ENCODE results near the gene RUNX2.

RUNX2 gene

DNA sequence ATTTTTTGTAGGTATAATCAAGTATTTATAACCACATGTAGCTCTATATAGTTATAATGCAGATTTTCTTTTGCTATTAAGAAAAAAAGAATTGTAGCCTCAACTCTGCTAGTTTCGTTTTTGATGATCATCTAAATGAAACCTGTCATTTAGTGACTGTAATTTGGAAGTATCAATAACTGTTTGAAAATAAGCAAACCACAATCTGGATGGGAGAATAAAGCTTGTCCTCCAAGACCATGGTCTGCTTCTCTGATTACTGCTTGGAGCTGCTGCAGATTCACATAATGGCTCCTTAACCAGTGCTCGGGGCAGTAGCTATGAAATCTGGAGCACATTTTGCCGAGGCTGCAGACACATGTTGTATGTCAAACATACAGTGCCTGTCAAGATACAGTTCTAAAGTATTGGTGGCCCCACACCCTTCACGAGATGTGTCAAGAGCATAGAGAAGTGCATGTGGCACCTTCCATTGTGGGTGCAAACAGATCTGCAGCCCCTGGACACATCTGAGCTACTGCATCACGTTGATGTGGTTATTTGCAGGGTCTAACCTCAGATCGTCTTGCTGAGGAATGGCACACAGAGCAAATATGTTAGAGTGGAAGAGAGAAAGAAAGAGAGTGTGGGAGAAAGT, 305.3 kb downstream of the RUNX2 start:
- no peak for DNase-seq

GRCh38 chr6:45634231-45634630, 306.1 kb downstream of the RUNX2 start:
- DNase-seq, result no peak

DNA sequence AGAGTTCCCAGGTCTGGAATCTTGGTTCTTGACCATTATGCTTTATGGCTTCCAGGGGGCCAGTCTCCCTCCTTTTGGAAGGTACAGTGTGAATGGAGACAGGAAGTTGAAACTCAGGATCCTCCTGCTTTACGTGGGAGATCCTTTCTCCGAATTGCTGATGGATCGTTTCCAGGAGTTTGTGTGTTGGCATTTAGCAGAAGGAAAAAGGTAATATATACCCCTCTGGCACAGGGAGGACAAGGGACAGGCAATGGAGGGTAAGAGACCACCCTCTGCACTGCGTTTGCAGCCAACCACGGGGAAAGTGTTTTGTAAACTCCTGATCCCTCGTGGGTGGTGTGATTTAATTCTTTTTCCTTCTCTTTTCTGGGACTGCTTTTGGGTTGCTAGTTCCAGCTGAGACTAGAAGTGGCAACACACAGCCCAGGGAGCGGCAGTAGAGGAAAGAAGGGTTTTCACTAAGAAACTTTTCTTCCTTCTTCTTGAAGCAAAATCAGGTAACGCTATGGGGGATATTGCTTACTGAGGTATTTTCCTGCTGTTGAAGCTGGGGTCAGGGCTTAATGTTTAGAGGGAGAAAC, 307.2 kb downstream of the RUNX2 start:
- DNase-seq, result no peak

GRCh38 chr6:45637056-45637455, 308.9 kb downstream of the RUNX2 start:
- DNase-seq, result no peak

DNA sequence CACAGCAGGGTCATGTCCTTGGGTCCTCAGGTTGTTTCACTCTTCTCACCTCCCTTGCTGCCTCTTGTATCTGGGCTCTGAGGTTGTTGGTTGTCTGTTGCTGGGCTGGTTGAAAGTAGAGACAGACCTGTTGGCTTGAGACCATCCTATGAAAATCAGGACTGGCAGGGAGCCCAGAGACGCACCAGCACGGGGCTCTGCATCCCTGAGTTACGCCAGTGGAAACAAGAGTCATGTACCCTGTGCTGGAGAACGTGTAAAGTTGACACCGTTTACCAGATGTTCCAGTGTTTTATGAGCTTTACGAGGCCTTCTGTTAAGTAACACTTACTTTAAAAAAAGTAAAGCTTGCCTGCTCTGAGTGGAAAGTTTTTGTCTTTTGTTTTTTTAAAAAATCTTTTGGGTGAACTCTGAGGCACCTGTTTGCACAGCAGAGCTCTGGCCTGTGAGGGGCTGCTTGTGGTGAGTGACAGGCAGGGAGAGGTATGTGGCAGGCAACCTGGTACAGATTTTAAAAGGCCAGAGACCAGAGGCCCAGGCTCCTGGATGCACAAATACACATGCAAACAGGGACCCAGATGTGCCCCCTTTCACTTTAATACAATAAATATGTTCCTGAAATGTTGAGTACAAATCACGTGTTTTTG, 309.6 kb downstream of the RUNX2 start:
- DNase-seq, result no peak

DNA sequence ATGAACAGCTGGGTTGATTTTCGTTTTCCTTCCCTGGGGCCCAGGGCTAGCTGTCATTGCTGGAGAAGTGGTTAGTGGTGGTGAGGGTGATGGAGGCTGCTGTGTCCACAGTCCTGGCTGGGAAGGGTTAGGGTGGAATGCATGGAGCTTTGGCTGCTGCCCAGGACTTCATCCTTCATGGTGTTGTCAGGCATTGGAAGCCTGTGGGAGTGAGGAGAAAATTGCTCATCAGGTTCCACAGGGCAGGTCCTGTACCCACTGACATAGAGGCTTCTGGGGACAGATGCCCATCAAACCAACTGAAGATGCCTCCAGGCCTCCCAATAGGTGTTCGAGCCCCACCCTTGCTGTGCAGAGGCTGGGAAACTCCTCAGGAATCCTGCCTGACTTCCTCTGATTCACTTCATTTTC, 312.0 kb downstream of the RUNX2 start:
- DNase-seq, result no peak

- DNase-seq, result no peak
Observed at GRCh38 chr6:45640811-45641210, 312.7 kb downstream of the RUNX2 start.

DNA sequence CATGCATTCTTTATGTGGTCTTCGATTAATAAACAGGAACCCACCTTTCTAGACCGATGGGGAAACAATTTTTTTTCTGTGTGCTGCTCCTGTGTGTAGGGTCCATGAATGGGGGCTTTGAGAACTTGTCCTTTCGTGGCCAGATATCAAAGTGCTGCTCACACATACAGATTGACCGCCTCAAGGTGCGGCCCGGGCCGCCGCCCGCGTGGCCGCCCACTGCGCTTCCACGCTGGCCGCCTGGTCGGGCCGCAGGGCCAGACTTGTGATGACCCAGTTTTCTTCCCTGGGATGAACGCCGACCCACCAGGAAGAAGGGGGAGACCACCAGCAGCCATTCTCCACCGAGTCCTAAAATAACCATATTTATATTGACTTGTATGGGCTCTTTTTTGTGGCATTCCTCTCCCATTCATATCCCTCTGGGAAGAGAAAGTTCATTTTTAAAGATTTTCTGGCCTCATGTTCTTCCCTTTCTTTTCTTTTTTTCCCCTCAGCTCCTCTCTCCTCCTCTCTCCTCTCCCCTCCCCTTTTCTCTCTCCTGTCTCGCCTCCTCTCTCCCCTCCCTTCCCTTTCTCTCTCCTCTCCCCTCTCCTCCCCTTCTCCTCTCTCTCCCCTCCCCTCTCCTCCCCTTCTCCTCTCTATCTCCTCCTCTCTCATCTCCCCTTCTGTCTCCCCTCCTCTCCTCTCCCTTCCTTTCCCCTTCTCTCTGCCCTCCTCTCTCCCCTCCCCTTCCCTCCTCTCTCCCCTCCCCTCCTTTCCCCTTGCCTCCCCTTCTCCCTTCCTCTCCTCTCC, 314.4 kb downstream of the RUNX2 start:
- no peak for DNase-seq

DNA sequence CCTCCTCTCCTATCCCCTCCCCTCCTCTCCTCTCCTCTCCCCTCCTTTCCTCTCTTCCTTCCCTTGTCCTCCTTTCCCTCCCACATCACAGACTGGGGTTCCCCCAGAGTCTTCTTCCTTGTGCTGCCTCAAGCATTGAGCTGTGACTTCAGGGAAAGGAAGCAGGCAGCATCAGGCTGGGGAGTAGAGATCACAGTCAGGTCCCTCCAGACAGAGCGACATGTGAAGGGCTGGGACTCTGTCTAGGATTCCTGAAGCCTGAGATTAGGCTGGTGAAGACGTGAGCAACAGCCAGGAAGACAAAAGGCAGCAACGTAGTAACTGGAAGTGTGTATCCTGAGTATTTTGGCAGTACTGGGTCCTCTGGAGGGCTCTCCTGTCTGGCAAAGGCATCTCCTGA, 315.0 kb downstream of the RUNX2 start:
- DNase-seq, result no peak

DNA sequence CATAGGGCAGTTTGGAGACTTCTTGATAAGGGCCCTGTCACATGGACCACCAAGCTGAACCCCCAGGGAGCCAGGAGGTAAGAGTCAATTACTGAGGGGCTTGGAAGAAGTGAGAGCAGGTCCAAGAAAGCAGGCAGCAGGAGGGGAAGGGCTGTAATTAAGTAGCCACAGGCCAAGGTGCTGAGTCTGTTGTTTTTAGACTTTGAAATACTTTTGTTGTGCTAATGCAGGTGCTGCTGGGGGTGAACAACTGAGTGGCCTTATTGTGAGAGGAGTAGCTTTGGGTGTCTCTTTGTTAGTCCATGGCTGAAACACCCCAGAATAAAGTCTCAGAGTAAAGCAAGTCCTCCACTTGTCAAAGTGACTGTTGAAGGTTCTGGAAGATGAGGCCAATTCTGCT, 316.6 kb downstream of the RUNX2 start:
- DNase-seq, result no peak

GRCh38 chr6:45645302-45645701, 317.2 kb downstream of the RUNX2 start:
- DNase-seq, result no peak

- DNase-seq, result no peak
Observed at GRCh38 chr6:45647341-45648261, 319.5 kb downstream of the RUNX2 start.

DNA sequence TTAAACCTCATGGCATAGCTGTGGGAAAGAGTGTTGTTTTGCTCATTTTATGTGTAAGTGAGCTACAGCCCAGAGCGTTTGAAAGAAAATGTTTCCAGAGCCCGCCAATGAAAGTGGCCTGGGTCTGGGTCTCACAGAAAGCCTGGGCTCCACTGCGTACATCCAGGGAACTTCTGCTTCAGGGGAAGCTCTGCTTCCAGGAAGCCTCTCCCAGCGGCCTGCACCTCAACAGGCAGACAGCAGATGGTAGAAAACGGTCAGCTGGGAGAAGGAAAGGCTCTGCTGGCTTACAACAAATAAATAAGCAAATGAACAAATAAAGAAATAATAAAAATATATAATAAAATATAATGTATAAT, 320.1 kb downstream of the RUNX2 start:
- DNase-seq, result no peak

GRCh38 chr6:45650524-45651135, 322.5 kb downstream of the RUNX2 start:
- DNase-seq, result no peak

DNA sequence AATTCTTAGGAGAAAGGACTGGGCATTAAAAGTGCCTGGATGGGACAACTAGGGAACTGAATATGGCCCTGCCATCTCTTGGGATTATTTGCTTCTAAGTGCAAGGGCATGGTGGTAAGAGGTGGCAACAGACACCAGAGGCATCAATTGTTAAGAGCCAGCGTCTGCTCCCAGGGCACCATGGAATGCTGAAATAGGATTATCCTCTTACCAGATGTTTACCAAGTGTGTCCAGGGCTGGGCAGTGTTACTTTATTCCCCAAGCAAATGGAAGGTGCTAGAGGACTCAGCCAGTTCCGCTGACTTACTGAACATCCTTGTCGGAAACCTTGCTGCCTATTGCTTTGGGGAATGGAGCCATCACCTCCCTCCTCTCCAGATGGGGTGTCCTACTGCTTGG, 323.2 kb downstream of the RUNX2 start:
- DNase-seq, result no peak

DNA sequence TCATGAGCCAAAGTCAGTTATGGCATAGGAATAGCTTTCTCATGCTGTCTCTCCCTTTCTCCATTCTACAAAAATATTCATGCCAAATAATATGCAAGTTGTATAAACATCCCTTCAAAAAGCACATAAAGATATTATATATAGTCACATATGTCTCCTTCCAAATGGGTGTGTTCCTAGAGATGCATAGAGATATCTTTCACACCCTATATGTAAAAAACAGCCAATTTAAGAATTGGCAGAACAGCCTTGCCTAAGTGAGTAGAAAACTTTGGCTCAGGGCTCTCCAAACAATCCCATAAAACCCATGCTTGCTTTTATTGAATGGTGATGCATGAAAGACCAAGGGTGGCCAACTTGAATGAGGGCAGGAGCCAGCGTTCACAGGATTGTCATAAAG, 324.3 kb downstream of the RUNX2 start:
- DNase-seq, result no peak

DNA sequence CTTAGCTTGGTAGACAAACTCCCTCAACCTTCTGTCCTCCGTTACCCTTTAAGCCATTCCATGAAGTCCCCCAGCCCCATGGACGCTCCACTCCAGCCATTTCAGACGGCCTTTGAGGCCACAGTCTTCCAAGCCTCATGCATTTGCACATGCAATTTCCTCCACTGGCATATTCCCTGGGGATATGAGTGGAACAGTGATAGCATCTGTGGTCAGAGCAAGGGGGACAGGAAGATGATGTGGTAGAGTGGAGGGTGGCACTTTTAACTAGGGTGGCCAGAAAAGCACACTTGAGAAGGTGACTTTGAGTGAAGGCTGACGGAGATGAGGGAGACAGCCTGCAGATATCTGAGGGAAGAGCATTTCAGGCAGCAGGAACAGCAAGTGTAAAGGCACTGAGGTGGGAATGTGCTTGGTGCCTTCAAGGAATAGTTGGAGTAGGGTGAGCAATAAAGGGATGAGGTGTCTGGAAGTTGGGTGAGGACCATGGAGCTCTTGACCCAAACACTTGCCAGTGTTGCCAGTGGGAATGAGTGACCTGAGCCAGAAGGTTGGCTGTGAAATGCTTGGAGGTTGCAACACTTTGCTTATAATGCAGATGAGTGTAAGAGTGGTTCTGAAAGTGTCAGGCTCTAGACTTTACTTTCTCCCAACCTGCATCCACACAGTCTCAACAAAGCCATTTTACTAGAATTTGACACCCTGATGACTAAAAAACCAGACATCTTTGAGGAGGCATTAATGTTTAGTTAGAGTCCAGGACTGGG, 325.2 kb downstream of the RUNX2 start:
- DNase-seq, result no peak

DNA sequence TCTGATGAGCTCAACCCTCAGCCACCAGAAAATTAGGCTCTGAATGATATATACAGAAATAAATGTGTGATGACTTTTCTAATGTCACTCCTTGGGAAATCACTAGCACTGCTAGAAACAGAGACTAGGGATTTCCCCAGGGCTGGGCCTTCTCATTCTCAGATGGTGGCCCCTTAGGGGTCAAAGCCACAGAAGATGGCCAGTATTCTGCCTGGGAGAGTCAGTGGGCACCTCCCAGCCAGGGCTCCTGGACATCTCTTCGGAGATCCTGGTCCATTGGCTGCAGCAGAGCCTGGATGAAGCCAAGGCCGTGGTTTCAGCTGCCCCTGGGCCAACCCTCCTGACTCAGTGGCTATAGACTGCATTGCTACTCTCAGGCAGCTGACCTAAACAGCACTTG, 326.5 kb downstream of the RUNX2 start:
- DNase-seq, result no peak

DNA sequence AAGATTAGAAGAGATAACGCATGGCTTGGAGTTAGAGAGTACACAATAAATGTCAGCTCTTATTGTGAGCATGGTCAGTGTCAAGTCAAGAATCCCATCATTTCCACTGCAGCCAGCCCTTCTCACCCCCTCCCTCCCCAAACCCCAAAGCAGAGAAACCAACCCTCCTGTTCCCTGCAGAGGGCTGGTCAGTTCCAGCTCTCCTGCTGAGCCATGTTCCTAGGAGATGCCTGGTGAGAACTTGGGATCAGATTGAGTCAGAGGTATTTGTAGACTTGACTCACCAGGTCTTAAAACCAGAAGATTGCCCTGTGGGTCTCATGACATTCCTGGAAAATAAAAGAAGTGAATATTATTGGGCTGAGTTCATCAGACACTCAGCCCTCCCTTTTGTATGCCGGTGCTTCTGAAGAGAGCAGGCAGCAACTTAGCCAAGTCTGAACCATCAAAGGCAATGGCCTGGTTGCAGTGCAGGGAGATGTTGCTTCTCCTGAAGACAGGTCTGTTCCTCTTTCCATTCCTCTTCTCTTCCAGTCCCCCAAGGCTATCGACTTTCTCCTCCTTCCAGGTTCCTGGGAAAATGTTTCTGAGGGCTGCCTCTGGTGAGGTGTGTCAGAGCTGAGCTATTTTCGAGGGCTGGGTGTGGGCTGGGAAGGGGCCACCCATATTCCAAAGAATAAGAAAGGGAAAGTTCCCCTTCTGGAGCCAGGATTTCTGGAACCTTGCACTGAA, 327.8 kb downstream of the RUNX2 start:
- no peak for DNase-seq

DNA sequence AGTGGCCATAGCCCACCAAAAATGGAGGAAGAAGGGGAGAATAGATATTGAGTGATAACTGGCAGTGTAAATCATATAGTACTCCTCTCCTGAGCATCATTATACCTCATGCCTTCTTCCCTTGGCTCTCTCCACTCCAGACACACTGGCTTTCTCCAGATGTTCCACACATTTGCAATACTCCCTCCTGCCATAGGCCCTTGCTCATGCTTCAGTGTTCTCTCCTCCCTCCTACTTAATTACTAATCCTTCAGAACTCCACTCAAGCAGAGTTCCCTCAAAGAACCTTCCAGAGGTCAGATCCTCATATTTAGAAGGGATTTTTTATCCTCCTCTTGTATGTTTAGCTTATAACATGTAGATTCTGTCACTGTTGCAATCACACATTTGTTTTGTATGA, 329.1 kb downstream of the RUNX2 start:
- no peak for DNase-seq

- no peak for DNase-seq
Observed at GRCh38 chr6:45658400-45658799, 330.3 kb downstream of the RUNX2 start.
